Lower lobe of right lung (tissue), 2 donors: Measurements from ENCODE around the gene PHF21B. TPM values are rescaled to one million over a fixed set of nuclear protein-coding genes. Genes with fewer than 3 reads are reported as not detected.

Experiments used
- ATAC-seq, 2 donors: fragments of 200-7000 bp; cut with Tn5 transposase; one replicate each; pipeline ENCODE4 v1.9.1; 2020 to 2022; ENCODE audit warnings: mild to moderate bottlenecking in 2 of 2, moderate library complexity in 2 of 2
- DNase-seq: peaks from one replicate; pipeline ENCODE4 v3.0.0-alpha.2; 2020
- H3K27ac ChIP-seq: fragments of 200-600 bp; one replicate; pipeline ENCODE4 v1.8.0; 2022
- H3K27me3 ChIP-seq: fragments of 200-600 bp; one replicate; pipeline ENCODE4 v1.8.0; 2022; ENCODE audit warnings: low read depth
- H3K36me3 ChIP-seq: fragments of 200-600 bp; one replicate; pipeline ENCODE4 v1.8.0; 2022; ENCODE audit warnings: mild to moderate bottlenecking
- H3K4me1 ChIP-seq: fragments of 200-600 bp; one replicate; pipeline ENCODE4 v1.8.0; 2022
- H3K4me3 ChIP-seq: fragments of 200-600 bp; one replicate; pipeline ENCODE4 v1.8.0; 2022; ENCODE audit warnings: mild to moderate bottlenecking
- H3K9me3 ChIP-seq: fragments of 200-600 bp; one replicate; pipeline ENCODE4 v1.8.0; 2022
- CTCF ChIP-seq: fragments of 200-600 bp; IDR thresholded peaks from one replicate; pipeline ENCODE4 v1.8.0; 2022; ENCODE audit warnings: antibody characterized with exemption, mild to moderate bottlenecking
- intact Hi-C: fragments of 100-400 bp; cut with DNase I; formaldehyde crosslinking; loops from one replicate; pipeline ENCODE4 v1.11.0; 2022
- total RNA-seq: library from RNA; stranded (reverse); fragmentation: NEBNext Ultra II Directional; extraction: Animal tissue kit (Norgen Biotek cat#: 25700); gene quantifications from one replicate; pipeline ENCODE4 v1.2.1, GENCODE V29; 2021
- donor health status: DM: no; HTN: yes; CAD: no; lungs with severe emphysema.

Gene PHF21B
- total RNA-seq, 1 donor from 2014 or later, result not detected

DNA sequence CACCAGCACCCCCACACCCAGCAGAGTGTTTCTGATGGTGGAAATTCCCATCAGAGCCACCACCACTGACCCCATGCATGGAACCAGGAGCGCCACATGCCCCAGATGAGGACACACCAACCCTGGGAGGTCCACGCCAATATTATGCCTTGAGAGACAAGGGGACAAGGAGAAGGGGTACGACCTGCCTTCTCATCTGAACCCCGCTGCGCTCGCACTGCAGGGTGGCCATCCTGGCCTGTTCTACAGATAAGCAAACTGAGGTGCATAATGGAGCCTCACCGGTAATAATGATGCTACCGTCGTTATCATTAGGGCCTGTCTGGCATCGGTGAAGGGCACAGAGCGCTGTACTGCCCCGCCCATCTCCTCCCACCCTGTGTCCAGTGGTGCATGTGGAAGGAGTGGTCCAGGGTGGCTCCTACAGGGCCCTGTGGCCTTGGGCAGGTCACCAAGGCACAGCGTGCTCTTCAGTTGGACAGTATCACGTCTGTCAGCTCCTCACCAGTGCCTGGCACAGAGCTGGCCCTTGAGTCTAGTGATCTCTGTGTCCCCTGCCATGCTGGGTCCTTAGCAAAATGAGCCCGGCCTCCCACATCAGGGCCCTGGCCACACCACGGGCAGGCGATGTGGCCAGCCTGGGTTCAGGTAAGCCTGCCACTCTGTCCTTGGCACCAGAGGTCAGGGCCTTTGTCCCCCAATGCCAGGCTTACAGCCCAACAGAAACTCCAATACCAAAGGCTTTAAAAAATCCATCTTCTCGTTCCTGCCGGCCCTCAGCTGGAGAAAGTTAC, 92.2 kb downstream of the PHF21B start:
- Histone ChIP-seq H3K27me3 (peaks cover 4% of the 10 kb centered on the region), H3K4me3 (no peak overlapping the region), H3K4me1 (no peaks in the 10 kb centered on the region), H3K36me3 (no peaks in the 10 kb centered on the region), H3K9me3 (no peaks in the 10 kb centered on the region), H3K27ac (no peak overlapping the region)
- ATAC-seq (no peak), DNase-seq (peak; percentile 19)
- TF ChIP-seq CTCF, result no peak
- intact Hi-C loops, result no loop called here

DNA sequence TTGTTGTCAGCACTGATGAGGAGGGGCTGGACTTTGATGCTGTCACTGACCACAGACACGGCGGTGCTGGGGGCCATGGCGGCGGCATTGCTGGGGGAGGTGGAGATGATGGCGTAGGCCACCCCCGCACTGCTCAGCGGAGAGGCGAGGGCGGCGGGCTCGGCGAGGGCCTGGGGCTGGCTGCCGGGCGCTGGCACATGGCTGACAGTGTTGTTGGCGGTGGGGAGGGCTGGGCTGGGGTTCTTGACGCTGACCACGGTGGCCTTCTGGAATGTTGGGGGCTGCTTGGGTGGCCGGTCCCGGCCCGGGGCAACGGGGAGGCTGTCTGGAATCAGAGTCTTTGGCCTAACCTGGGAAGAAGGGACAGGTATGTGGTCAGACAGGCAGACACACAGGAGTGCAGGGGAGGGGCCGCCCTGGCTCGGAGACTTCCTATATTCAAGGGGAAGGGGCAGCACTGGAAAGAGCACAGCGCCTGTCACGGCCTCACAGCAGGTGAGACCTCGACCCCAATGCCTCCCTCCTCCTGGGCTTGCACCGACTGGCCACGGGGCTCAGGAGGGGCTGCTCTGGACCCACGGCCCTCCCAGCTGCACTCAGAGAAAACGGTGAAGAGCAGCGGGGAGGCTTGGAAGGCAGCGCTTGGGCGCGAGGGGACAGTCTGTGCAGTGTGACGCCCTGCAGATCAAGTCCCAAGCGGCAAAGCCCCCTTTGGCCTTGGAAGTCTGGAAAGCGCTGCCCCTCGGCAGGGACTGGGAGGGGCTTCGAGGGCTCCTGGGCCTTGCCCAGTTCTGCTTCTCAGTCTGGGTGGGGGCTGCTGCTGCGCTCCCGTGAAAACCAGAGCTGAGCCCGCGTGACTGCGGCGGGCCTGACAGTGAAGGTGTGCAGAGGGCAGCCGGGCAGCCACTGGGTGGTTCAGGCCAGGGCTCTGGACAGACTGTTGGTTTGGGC, 93.2 kb downstream of the PHF21B start:
- DNase-seq, result peak; percentile 35
- Histone ChIP-seq H3K4me1 (no peaks in the 10 kb centered on the region), H3K27me3 (peaks cover 4% of the 10 kb centered on the region), H3K36me3 (no peaks in the 10 kb centered on the region), H3K27ac (no peak overlapping the region), H3K4me3 (no peak overlapping the region), H3K9me3 (no peaks in the 10 kb centered on the region)
- intact Hi-C loops, result no loop called here
- TF ChIP-seq CTCF, result no peak
- ATAC-seq, result no peak

DNA sequence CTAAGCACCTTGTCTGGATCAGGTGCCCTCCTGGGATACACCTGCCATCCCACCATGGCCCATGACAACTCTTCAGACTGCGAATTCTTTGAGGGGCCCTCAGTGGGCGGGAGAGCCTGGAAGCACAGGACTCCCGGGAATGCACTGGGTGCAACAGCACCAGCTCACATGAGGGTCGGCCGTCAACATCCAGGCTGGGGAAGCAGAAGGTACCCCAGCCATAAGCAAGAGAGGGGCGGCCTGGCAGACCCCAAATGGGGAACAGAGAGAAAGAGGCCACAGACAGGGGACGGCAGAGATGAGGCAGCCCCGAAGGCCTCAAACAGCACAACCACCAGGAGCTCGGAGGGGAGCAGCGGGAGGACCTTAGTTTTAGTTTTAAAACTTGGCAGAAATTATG, 94.4 kb downstream of the PHF21B start:
- H3K4me3 ChIP-seq, result no peak overlapping the region
- peaks cover 4% of the 10 kb centered on the region for H3K27me3 ChIP-seq
- H3K4me1 ChIP-seq, result no peaks in the 10 kb centered on the region
- no peaks in the 10 kb centered on the region for H3K9me3 ChIP-seq
- ATAC-seq (no peak), DNase-seq (peak; percentile 35)
- TF ChIP-seq CTCF, result no peak
- H3K27ac ChIP-seq, result no peak overlapping the region
- H3K36me3 ChIP-seq, result no peaks in the 10 kb centered on the region
- intact Hi-C loops, result no loop called here

DNA sequence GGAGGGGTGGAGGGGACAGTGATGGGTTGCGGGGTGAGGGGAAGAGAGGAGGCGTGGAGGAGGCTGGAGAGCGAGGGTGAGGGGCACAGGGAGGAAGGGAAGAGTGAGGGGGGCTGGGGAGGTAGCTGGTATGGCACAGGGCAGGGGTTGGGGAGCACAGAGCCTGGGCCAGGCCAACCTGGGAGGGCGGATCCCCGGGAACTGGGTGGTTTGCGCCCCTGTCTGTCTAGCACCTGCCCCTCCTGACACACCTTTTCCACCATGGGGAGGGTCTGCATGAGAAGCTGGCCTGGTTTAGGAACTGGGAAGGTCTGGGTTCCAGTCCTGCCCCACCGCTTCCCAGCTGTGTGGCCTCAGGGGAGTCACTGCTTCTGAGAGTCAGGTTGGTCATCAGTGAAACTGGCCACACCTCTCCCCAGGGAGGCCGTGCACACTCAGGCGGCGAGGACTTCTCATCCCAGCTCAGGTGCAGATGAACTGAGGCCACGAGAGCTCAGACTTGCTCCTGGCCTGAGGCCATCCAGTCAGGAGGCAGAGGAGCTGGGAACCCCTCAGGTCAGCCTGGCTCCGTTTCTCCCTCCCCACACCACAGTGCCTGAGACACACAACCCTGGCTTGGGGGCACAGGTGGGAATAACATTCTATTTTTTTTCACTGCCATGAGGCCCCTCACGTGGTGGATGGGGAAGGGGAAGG, 95.6 kb downstream of the PHF21B start:
- Histone ChIP-seq H3K36me3 (no peaks in the 10 kb centered on the region), H3K9me3 (no peaks in the 10 kb centered on the region), H3K27ac (no peak overlapping the region), H3K4me3 (no peak overlapping the region), H3K27me3 (peaks cover 4% of the 10 kb centered on the region), H3K4me1 (no peaks in the 10 kb centered on the region)
- intact Hi-C loops, result no loop called here
- no peak for DNase-seq
- no peak for TF ChIP-seq CTCF
- peak in 1 of 2 donors; percentile 5 for ATAC-seq
